NCI-H524 treated with DMSO at 0.1 percent for 48 hours (cell line): Measurements from ENCODE around the gene GAD1.

ENCODE experiments used
- DNase-seq: peaks from one replicate; lab custom pipeline; 2025; lab: John Stamatoyannopoulos, UW

Gene GAD1

DNA sequence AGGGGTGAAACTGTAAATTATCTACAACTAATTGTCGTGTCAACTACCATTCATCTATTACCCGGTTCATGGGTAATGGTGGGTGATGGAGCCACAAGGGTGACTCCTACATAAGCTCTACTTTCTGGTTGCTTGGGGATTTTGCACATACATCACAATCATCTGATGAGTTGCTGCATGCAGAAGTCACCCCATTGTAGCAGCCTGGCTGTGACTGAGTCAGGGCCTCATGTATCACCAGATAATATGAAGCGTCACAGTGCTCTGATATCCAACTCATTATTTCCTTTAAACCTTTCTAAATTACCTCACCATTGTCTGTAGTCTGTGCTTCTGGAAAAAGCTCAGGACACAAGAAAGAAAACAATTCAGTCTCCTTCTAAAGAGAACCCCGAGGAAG lies 79.9 kb downstream of the GAD1 start:
- no peak for DNase-seq

DNA sequence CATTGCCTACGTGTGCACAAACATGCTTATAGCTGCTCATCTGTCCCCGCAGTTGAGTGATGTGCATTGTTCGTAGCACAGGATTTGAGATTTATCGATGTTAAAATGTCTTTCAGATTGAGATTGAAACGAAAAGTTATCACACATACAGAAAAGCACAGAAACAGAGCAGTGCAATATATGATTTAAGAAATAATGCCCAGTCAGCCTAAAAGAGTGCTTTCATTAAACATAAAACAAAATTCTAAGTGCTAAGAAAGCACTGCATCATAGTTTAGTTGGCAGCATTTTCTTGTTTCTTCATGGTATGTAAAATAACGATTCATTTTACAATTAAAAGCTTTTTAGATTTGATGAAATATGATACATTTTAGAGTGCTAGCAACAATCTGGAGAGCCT lies 80.4 kb downstream of the GAD1 start:
- DNase-seq: no peak

GRCh38 chr2:170905864-170906263 lies 89.2 kb downstream of the GAD1 start:
- no peak for DNase-seq
